Kidney (tissue), 14 donors: ENCODE measurements around the gene CCM2. TPM values are rescaled to one million over a fixed set of nuclear protein-coding genes. Genes with fewer than 3 reads are reported as not detected.
A peak's percentile ranks its signal among the peaks of the same experiment; 100 is the strongest.

Experiments
- DNase-seq, 5 donors: peaks; one replicate each; pipeline ENCODE4 v3.0.0-alpha.2; 2013 to 2020
- FAIRE-seq: peaks from 2 replicates; lab custom pipeline; 2012; peaks lifted over from hg19 to GRCh38; lab: Jason Lieb, UNC
- H3K27ac ChIP-seq, 2 donors: one replicate each; pipeline ENCODE4 v1.7.0; 2013; ENCODE audit warnings: low read depth in 2 of 2, low read length in 2 of 2, inconsistent platforms in 1 of 2
- H3K27me3 ChIP-seq: one replicate; pipeline ENCODE4 v1.7.1; 2013; ENCODE audit warnings: low read length, inconsistent platforms; ENCODE audit not compliant: control insufficient read depth, insufficient read depth
- H3K36me3 ChIP-seq, 3 donors: one replicate each; pipeline versions ENCODE4 v1.7.0 to v1.7.1; 2013; ENCODE audit warnings: low read length in 3 of 3, control low read depth in 1 of 3, inconsistent platforms in 1 of 3; ENCODE audit not compliant: insufficient read depth in 3 of 3, control insufficient read depth in 2 of 3
- H3K4me1 ChIP-seq, 3 donors: one replicate each; pipeline versions ENCODE4 v1.7.0 to v1.7.1; 2013; ENCODE audit warnings: low read length in 3 of 3, inconsistent platforms in 1 of 3, low read depth in 1 of 3; ENCODE audit not compliant: control insufficient read depth in 2 of 3, insufficient read depth in 2 of 3
- H3K4me3 ChIP-seq, 3 donors: one replicate each; pipeline versions ENCODE4 v1.7.0 to v1.8.1; 2013; ENCODE audit warnings: low read length in 3 of 3, control low read depth in 1 of 3, inconsistent platforms in 1 of 3
- H3K9ac ChIP-seq, 3 donors: one replicate each; pipeline versions ENCODE4 v1.7.0 to v1.7.1; 2013; ENCODE audit warnings: low read length in 3 of 3, control low read depth in 1 of 3, inconsistent platforms in 1 of 3
- H3K9me3 ChIP-seq, 3 donors: one replicate each; pipeline versions ENCODE4 v1.7.0 to v1.7.1; 2013; ENCODE audit warnings: low read length in 3 of 3, control low read depth in 1 of 3, inconsistent platforms in 1 of 3; ENCODE audit not compliant: control insufficient read depth in 2 of 3, insufficient read depth in 1 of 3
- CTCF ChIP-seq: IDR thresholded peaks from 3 replicates; pipeline ENCODE4 v1.5.1; 2012; ENCODE audit warnings: mild to moderate bottlenecking, moderate library complexity, borderline replicate concordance; ENCODE audit not compliant: insufficient read depth; ENCODE audit errors: extremely low read depth
- intact Hi-C: fragments of 100-400 bp; cut with DNase I; formaldehyde crosslinking; loops from one replicate; pipeline ENCODE4 v1.11.1; 2022
- polyA plus RNA-seq: library from polyadenylated mRNA; stranded (reverse); fragments of 350-450 nt; fragmentation: Illumina TruSeq; extraction: RNeasy Lipid Tissue Mini Kit (QIAGEN cat#74804); gene quantifications from one replicate; pipeline ENCODE4 v1.2.3, GENCODE V29; 2014; ENCODE audit warnings: low read depth, low replicate concordance; ENCODE audit not compliant: insufficient read depth
- total RNA-seq: library from RNA; stranded (reverse); fragmentation: NEBNext Ultra II Directional; extraction: Animal tissue kit (Norgen Biotek cat#: 25700); gene quantifications from one replicate; pipeline ENCODE4 v1.2.1, GENCODE V29; 2021
- donor health status: control.
- donor health status: control.
- donor health status: control.
- donor health status: control.
- donor health status: control.
- donor health status: DM: yes; HTN: yes; CAD: no.
- donor health status: Normal renal cell carcinoma (clear cell type).

The CCM2 gene
- total and polyA plus RNA-seq, 2 donors from 2014 or later, result 35.0 to 37.8 TPM

- Histone ChIP-seq H3K9ac (no peak overlapping the region), H3K36me3 (peaks cover 0 to 2% (median 0%) of the 10 kb centered on the region in 3 donors), H3K9me3 (no peaks in the 10 kb centered on the region), H3K27ac (no peak overlapping the region), H3K4me3 (no peak overlapping the region), H3K27me3 (no peaks in the 10 kb centered on the region), H3K4me1 (peaks cover 0 to 2% (median 0%) of the 10 kb centered on the region in 3 donors)
- no peak for TF ChIP-seq CTCF
- no peak for DNase-seq
- FAIRE-seq, result no peak
- intact Hi-C loops, result no loop called here
Measured at GRCh38 chr7:45013465-45013967, 13.5 kb downstream of the CCM2 start.

- no peak for FAIRE-seq
- no peak overlapping the region for H3K27ac ChIP-seq
- H3K4me1 ChIP-seq, result peaks cover 0 to 2% (median 0%) of the 10 kb centered on the region in 3 donors
- H3K9me3 ChIP-seq, result no peaks in the 10 kb centered on the region
- H3K4me3 ChIP-seq, result no peak overlapping the region
- TF ChIP-seq CTCF, result no peak
- peaks cover 0 to 2% (median 0%) of the 10 kb centered on the region in 3 donors for H3K36me3 ChIP-seq
- H3K27me3 ChIP-seq, result no peaks in the 10 kb centered on the region
- no peak overlapping the region for H3K9ac ChIP-seq
- no peak for DNase-seq
- intact Hi-C loops, result no loop called here
Measured at GRCh38 chr7:45015313-45015712, 15.3 kb downstream of the CCM2 start.

GRCh38 chr7:45017253-45017652, 17.3 kb downstream of the CCM2 start:
- Histone ChIP-seq H3K27ac (no peak overlapping the region), H3K9ac (no peak overlapping the region), H3K9me3 (no peaks in the 10 kb centered on the region), H3K27me3 (no peaks in the 10 kb centered on the region), H3K4me3 (no peak overlapping the region), H3K36me3 (peaks cover 0 to 2% (median 0%) of the 10 kb centered on the region in 3 donors), H3K4me1 (peaks cover 0 to 2% (median 0%) of the 10 kb centered on the region in 3 donors)
- intact Hi-C loops, result no loop called here
- TF ChIP-seq CTCF, result no peak
- FAIRE-seq (no peak), DNase-seq (no peak)

GRCh38 chr7:45020915-45021314, 20.9 kb downstream of the CCM2 start:
- DNase-seq (peak in 1 of 5 donors; percentile 13), FAIRE-seq (no peak)
- Histone ChIP-seq H3K9me3 (no peaks in the 10 kb centered on the region), H3K27me3 (no peaks in the 10 kb centered on the region), H3K4me3 (no peak overlapping the region), H3K4me1 (no peaks in the 10 kb centered on the region), H3K9ac (no peak overlapping the region), H3K27ac (no peak overlapping the region), H3K36me3 (no peaks in the 10 kb centered on the region)
- no peak for TF ChIP-seq CTCF
- intact Hi-C loops, result no loop called here
